CD4-positive, alpha-beta T cell treated with Interleukin-1 beta for 1 hour (primary cell): ENCODE measurements around the gene PRDM12.

Experiments used
- DNase-seq, 2 donors: peaks; one replicate each; pipeline ENCODE4 v3.0.0-alpha.2; 2020 to 2022

The PRDM12 gene

GRCh38 chr9:130664251-130665028 is at the start of gene PRDM12:
PRDM12 (plus strand) TSS chr9:130664594; CDS start chr9:130664654, 60 bp downstream.
- no peak for DNase-seq

- no peak for DNase-seq
Observed at GRCh38 chr9:130616451-130616850, 47.9 kb upstream of the PRDM12 start.

- no peak for DNase-seq
Observed at GRCh38 chr9:130623466-130623865, 40.9 kb upstream of the PRDM12 start.

- DNase-seq: no peak
Observed at GRCh38 chr9:130624154-130624553, 40.2 kb upstream of the PRDM12 start.

- no peak for DNase-seq
Observed at GRCh38 chr9:130626249-130626996, 38.0 kb upstream of the PRDM12 start.

DNA sequence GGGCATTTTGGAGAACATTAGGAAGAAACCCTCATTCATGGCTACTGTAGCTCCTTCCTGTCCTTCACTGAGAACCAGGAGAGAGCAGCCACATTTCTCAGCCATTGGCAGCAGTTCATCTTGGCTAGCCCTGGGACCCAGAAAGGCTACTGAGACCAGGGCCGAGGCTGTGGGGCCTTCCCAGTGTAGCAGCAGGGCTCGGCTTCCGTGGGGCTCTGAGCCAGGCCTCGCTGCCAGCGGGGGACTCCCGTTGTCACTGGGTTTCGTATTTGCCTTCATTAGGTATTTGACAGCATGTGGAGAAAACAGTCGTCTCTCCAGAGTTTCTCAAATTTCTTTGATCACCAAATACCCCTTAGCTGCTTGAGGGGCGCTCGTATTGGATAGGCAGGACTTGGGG is 37.3 kb upstream of the PRDM12 start:
- no peak for DNase-seq

GRCh38 chr9:130627896-130628792 is 36.2 kb upstream of the PRDM12 start:
- DNase-seq: no peak

- no peak for DNase-seq
Observed at GRCh38 chr9:130629443-130630070, 34.8 kb upstream of the PRDM12 start.

DNA sequence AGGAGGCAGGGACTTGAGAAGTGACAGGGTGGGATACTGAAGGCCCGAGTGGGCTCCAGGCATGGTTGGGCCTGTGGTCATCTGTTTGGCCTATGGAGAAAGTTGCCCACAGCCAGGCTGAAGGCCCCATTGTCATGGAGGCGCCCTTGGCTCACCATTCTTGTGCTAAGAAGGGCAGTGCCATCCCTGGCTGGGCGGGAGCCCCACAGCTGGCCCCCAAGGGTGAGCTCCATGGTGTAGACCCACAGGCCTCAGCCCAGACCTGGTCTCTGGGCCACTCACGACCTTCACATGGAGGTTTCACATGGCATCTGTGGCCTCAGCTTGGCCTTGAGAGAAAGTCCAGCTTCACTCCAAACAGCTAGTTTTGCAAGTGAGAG is 34.3 kb upstream of the PRDM12 start:
- no peak for DNase-seq

DNA sequence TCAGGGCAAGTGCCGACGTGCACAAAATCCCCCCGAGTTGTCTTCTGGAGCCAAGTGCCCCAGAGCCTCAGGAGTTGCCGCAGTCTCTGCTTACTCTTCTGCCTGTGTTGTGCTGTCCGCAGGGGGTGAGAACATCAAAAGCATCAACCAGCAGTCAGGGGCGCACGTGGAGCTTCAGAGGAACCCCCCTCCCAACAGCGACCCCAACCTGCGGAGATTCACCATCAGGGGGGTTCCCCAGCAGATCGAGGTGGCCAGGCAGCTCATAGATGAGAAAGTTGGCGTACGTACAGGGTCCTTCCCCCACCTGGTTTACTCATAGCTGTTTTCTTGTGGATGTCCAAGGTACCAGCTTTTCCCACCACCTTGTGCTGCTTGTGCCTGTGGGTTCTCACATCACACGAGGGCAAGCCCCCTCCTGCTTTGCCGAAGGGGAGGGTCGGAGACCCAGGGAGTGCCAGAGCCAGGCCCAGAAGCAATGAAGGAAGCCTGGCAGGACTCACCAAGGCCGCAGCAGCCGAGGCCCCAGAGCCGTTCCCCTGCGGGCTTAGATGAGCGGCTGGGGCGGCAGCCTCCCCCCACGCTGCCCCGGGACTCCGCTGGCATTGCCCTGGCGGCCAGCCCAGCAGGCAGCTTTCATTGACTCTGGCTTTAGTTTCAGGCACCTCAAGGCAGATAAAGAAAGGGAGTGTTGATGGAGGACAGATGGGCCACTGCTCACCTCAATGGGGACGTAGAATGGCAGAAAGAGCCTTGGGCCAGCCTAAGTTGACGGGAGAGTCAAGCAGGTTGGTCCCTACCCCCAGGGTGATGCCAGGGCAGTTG is 33.7 kb upstream of the PRDM12 start:
- no peak for DNase-seq

DNA sequence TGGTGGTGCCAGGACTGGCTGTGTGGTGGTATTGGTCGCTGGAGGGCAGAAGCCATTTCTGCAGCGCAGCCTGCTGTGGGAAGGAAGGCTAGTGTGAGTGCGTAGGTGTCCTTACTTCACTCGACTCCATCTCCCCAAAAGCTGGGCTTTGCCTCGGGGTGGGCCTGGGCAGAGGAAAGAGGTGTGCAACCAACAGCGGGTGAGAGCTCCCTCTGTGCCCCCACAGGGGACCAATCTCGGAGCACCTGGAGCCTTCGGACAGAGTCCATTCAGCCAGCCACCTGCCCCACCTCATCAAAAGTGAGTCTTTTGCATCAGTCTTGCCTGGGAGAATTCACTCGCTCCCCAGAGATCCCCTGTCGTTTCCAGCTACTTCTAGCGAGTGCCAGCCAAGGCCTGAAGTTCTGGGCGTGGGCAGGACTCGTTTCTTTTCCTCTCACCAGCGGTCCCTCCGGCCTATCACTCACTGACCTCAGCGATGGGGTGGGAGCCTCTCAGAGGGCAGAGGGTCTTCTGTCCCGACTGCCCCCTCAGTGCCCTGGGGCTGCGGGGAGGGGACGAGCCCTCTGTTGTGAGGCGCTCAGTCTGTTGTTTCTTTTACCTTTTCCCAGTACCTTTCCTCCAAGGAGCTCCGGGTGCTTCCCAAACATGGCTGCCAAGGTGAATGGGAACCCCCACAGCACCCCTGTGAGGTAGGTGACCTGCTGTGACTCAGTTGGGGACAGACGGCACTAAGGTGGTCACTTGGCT is 32.9 kb upstream of the PRDM12 start:
- DNase-seq: no peak

DNA sequence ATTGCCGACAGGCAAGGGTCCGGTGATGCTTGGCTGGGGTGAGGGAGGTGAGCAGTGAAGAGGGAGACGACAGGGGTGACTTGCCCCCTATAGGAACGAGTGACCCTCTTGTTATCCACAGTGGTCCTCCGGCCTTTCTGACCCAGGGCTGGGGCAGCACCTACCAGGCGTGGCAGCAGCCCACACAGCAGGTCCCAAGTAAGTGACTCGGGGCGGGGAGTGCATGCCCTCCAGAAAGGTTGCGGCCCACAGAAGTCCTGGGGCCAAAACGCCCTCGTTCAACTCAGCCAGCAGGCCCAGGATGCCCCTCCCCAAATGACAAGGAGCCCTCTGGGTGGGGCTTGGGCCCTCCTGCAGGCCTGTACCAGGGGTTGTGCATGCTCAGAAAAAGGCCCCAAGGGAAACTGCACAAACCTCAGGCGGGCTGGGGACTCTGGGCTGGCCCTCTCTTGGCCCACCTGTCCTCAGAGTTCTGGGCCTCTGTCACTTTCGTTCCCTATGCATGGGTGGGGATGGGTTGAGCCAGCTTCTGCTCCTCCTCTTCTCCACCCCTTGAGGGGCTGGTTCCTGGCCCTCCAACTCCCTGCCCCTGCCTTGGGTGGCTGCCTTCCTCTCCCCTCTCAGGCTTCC is 32.2 kb upstream of the PRDM12 start:
- no peak for DNase-seq

- DNase-seq: no peak
Observed at GRCh38 chr9:130632841-130633240, 31.6 kb upstream of the PRDM12 start.

- DNase-seq: no peak
Observed at GRCh38 chr9:130633336-130634190, 30.8 kb upstream of the PRDM12 start.

- no peak for DNase-seq
Observed at GRCh38 chr9:130634191-130634768, 30.1 kb upstream of the PRDM12 start.

DNA sequence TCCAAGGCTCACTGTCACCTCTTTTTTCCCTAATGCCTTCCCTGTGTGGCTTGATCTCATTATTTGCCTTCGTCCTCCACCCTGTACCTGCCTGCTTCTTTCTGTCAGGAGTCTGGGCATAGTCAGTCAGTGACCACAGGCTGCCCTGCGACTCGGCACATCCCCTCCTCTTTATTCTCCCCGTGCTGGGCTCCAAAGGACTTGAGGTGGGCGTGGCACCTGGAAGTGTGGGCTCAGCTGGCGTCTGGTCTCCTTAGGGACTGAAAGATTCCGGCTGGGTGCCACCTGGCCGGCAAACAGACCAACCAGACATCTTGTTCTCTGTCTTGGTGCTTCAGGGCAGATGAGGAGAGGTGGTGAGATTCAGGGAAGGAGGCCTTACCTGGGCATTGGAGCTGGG is 29.6 kb upstream of the PRDM12 start:
- no peak for DNase-seq

- DNase-seq: no peak
Observed at GRCh38 chr9:130635306-130635705, 29.1 kb upstream of the PRDM12 start.

- no peak for DNase-seq
Observed at GRCh38 chr9:130635721-130636647, 28.4 kb upstream of the PRDM12 start.
